ENCODE results near the gene NR6A1.

NR6A1 gene

DNA sequence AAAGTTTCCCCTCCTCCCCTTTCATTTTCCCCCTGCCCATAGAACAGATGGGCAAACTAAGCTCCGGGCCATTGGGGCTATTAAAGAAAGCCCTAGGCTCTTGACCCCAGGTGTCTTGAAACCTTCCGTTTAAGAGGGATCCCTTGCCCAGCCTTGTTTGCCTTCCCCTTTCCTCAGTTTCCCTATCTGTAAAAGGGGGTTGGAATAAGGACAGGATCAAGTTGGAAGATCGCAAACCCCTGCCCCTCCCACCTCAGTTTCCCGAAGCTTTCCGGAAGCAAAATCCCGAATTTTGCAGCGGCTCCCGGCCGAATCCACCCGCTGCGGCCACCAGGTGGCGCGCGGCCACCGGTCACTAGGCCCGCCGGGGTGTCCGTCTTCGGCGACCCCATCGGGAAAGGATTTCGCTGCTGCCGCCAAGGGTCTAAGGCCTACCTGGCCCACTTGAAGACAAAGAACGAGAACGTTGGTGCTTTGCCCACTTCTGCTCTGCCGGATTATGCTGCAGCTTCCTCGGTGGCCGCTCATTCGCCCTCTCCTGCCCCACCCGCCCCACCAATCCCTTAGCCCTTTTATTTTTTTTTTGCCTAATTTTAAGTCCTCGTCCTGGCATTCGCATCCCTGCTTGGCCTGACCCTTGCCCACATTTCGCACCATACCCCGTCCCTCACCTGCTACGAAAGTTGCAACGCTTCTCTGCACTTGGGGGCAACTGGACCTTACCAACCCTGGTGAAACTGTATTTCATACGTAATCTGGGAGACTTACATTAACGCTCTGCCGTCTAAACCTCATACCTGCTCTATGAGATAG lies 962 bp upstream of the NR6A1 start:
- peak overlapping the region; percentile 90 for H2AFZ ChIP-seq (ENCODE audit: low read depth)
- peaks cover 6% of the 10 kb centered on the region; the same call in 1 of the 2 replicates for H3K27me3 ChIP-seq (ENCODE audit: insufficient read depth, low read depth)
- no peaks in the 10 kb centered on the region for H3K36me3 ChIP-seq (ENCODE audit: insufficient read depth)
- peak overlapping the region; percentile 88; the same call in 1 of the 2 replicates for H3K9ac ChIP-seq
- H3K4me1 ChIP-seq (ENCODE audit: low read depth, poor library complexity, severe bottlenecking): peaks cover 26% of the 10 kb centered on the region
- no peaks in the 10 kb centered on the region for H4K20me1 ChIP-seq (ENCODE audit: insufficient read depth)
- TF ChIP-seq, protein P1, sequence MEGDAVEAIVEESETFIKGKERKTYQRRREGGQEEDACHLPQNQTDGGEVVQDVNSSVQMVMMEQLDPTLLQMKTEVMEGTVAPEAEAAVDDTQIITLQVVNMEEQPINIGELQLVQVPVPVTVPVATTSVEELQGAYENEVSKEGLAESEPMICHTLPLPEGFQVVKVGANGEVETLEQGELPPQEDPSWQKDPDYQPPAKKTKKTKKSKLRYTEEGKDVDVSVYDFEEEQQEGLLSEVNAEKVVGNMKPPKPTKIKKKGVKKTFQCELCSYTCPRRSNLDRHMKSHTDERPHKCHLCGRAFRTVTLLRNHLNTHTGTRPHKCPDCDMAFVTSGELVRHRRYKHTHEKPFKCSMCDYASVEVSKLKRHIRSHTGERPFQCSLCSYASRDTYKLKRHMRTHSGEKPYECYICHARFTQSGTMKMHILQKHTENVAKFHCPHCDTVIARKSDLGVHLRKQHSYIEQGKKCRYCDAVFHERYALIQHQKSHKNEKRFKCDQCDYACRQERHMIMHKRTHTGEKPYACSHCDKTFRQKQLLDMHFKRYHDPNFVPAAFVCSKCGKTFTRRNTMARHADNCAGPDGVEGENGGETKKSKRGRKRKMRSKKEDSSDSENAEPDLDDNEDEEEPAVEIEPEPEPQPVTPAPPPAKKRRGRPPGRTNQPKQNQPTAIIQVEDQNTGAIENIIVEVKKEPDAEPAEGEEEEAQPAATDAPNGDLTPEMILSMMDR (conservative IDR thresholded peaks at IDR 0.05; ENCODE audit: low read depth, low read length): peak; percentile 80
- 0 out of 2 replicates have a peak overlapping the region, but pooled peaks have one; percentile 64 for H3K27ac ChIP-seq
- no peaks in the 10 kb centered on the region for H3K79me2 ChIP-seq (ENCODE audit: insufficient read depth, low read depth)
- H3K4me3 ChIP-seq (IDR thresholded peaks at IDR 0.05; ENCODE audit: insufficient read depth, low read depth, low read length): no peak overlapping the region
- H3K4me2 ChIP-seq: peak overlapping the region; percentile 84

DNA sequence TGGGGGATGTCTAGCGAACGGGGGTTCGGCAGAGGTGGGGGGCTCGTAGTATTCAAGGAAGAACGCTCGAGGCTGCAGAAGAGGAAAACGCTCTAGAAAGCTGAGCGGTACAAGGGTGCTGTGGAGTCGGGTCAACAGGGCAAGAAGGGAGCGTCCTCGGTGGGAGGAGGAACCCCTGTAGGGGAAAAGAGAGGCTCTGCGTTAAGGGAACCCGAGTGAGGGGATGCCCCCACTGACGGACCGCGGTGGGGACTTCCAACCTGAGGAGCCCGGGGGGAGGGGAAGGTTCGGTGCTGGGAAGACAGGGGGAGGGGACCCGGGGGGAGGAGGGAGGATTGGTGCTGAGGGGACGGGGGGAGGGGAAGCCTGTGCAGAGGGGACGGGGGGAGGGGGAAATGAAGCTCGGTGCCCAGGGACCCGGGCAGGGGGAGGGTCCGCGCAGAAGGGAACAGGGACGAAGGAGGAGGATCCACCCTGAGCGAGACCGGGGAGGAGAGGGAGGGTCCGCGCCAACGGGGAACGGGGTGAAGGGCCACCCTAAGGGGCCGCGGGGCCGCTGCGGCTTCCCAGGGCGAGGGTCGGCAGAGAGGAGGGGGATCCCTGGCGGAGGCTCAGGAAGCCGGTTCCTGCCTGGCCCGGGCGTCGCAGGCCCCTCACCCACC lies 621 bp downstream of the NR6A1 start:
- no peaks in the 10 kb centered on the region for H3K36me3 ChIP-seq (ENCODE audit: insufficient read depth)
- peaks cover 6% of the 10 kb centered on the region; the same call in 1 of the 2 replicates for H3K27me3 ChIP-seq (ENCODE audit: insufficient read depth, low read depth)
- TF ChIP-seq, protein P1 (conservative IDR thresholded peaks at IDR 0.05; ENCODE audit: low read depth, low read length): no peak
- 0 out of 2 replicates have a peak, but pooled peaks cover 5% of the 10 kb centered on the region for H3K79me2 ChIP-seq (ENCODE audit: insufficient read depth, low read depth)
- peak overlapping the region; percentile 90 for H2AFZ ChIP-seq (ENCODE audit: low read depth)
- peaks cover 31% of the 10 kb centered on the region for H3K4me1 ChIP-seq (ENCODE audit: low read depth, poor library complexity, severe bottlenecking)
- no peak overlapping the region for H3K27ac ChIP-seq
- H3K4me3 ChIP-seq (IDR thresholded peaks at IDR 0.05; ENCODE audit: insufficient read depth, low read depth, low read length): no peak overlapping the region
- H3K4me2 ChIP-seq: peak overlapping the region; percentile 91; the same call in 1 of the 2 replicates
- H4K20me1 ChIP-seq (ENCODE audit: insufficient read depth): no peaks in the 10 kb centered on the region
- peak overlapping the region; percentile 88; the same call in 1 of the 2 replicates for H3K9ac ChIP-seq

DNA sequence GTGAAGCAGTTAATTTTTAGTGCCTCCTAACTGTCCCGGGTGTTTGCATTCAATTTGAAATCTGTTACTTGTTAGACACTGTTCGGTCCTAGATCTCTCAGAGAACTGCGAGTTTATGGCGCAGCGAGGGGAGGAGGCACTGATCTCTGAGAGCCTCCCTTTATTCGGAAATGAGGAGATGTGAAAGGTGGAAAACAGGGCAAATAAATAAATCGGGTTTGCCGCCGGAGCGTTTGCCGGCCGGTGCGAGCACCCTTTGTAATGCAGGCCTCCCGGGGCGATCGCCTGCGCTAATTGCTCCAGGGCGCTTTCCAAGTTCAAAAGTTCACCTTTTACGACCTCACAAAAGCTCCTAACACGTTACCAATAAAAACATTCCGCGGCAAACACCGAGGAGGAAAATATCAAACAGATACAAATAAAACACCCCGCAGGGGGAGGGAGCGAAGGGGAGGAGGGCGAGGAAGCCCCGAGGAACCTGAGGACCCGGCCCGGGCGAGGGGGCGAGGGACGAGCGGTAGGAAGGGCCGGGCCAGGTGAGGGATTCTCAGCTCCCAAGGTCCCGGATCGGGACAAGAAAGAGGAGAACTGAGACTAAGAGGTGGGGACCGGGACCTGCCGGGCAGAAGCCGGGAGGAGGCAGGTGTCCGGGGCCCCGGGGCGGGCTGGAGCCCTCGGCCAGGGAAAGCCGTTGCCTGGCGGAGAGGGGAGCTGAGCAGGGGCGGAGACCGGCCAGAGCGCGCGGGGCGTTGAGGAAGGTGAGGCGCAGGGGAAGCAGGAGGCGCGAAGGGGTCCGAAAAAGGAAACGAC lies 1.4 kb downstream of the NR6A1 start:
- Histone ChIP-seq H2AFZ (ENCODE audit: low read depth) (peak overlapping the region; percentile 34; the same call in 1 of the 2 replicates), H3K9ac (peak overlapping the region; percentile 32; the same call in 1 of the 2 replicates), H3K79me2 (ENCODE audit: insufficient read depth, low read depth) (0 out of 2 replicates have a peak, but pooled peaks cover 5% of the 10 kb centered on the region), H3K4me3 (IDR thresholded peaks at IDR 0.05; ENCODE audit: insufficient read depth, low read depth, low read length) (no peak overlapping the region), H3K27ac (no peak overlapping the region), H3K4me1 (ENCODE audit: low read depth, poor library complexity, severe bottlenecking) (peaks cover 39% of the 10 kb centered on the region), H3K36me3 (ENCODE audit: insufficient read depth) (no peaks in the 10 kb centered on the region), H3K27me3 (ENCODE audit: insufficient read depth, low read depth) (peaks cover 6% of the 10 kb centered on the region; the same call in 1 of the 2 replicates), H4K20me1 (ENCODE audit: insufficient read depth) (no peaks in the 10 kb centered on the region), H3K4me2 (peak overlapping the region; percentile 91)
- TF ChIP-seq, protein P1 (conservative IDR thresholded peaks at IDR 0.05; ENCODE audit: low read depth, low read length): no peak

Measured in KMS-11 (cell line).